AG04450 (cell line): ENCODE data around the gene HCRT. TPM values are rescaled to one million over a fixed set of nuclear protein-coding genes. Genes with fewer than 3 reads are reported as not detected.

ENCODE experiments used
- CTCF ChIA-PET: fragments of 300-600, 350-600 bp; formaldehyde crosslinking; extraction: SDS; loops from one replicate; lab custom pipeline; 2022; ENCODE audit warnings: antibody characterized with exemption, inconsistent platforms; lab: Charles Lee
- POLR2A ChIA-PET: fragments of 350-600 bp; formaldehyde crosslinking; extraction: SDS; loops from one replicate; lab custom pipeline; 2021; ENCODE audit warnings: antibody characterized with exemption, inconsistent platforms; lab: Yijun Ruan, JAX
- DNase-seq: peaks from one replicate; pipeline ENCODE4 v3.0.0-alpha.2; 2011; ENCODE audit warnings: low read depth, low spot score
- H3K27ac ChIP-seq: one replicate; pipeline ENCODE4 v1.5.1; 2012; ENCODE audit warnings: low read depth, low read length, control low read depth
- H3K27me3 ChIP-seq: one replicate; pipeline ENCODE4 v1.6.0; 2012; ENCODE audit warnings: low read length; ENCODE audit not compliant: control insufficient read depth, insufficient read depth
- H3K4me3 ChIP-seq: 2 replicates; pipeline ENCODE4 v1.5.1; 2011; ENCODE audit warnings: mild to moderate bottlenecking, low read depth, low read length, control low read depth
- H3K9me3 ChIP-seq: 2 replicates; pipeline ENCODE4 v1.5.1; 2012; ENCODE audit warnings: low read length; ENCODE audit not compliant: control insufficient read depth, insufficient read depth
- CTCF ChIP-seq: IDR thresholded peaks from 2 replicates; pipeline ENCODE4 v1.5.1; 2011; ENCODE audit warnings: low read depth, low read length, control low read depth, inconsistent platforms
- polyA minus RNA-seq: library from RNA; depleted of rRNA, polyadenylated mRNA; stranded (reverse); fragments of >200 nt; gene quantifications from 2 replicates; pipeline ENCODE4 v1.2.3, GENCODE V29; 2011; rRNA and poly(A)+ RNA removed
- polyA plus RNA-seq: library from polyadenylated mRNA; depleted of rRNA; stranded (reverse); fragments of >200 nt; gene quantifications from 2 replicates; pipeline ENCODE4 v1.2.3, GENCODE V29; 2011; rRNA removed

HCRT gene
- polyA plus RNA-seq (not detected in 2 replicates), polyA minus RNA-seq (not detected in 2 replicates)

GRCh38 chr17:42184713-42185620, at the start of gene HCRT:
Gene HCRT (minus strand): TSS chr17:42185452. CDS start chr17:42185365, 87 bp downstream.
- H3K4me3 ChIP-seq, result peak within 1 kb of the TSS; percentile 34
- CTCF ChIA-PET, result interaction anchor here (1.0 kb wide), 1 partner anchor 68 kb away, joined by 3 read pairs; no protein-coding TSS in a partner anchor
- H3K27me3 ChIP-seq, result peaks cover 23% of the 10 kb centered on the region
- TF ChIP-seq CTCF, result no peak
- POLR2A ChIA-PET, result no interaction called here
- H3K9me3 ChIP-seq, result peaks cover 4% of the 10 kb centered on the region; the same call in 1 of the 2 replicates
- H3K27ac ChIP-seq, result no peak within 1 kb of the TSS
- no peak for DNase-seq

GRCh38 chr17:42233994-42234393, 48.7 kb upstream of the HCRT start:
- POLR2A ChIA-PET, result no interaction called here
- Histone ChIP-seq H3K27me3 (no peaks in the 10 kb centered on the region), H3K27ac (no peak overlapping the region), H3K4me3 (no peak overlapping the region), H3K9me3 (no peaks in the 10 kb centered on the region)
- DNase-seq, result no peak
- CTCF ChIA-PET, result interaction anchor here (0.7 to 3.7 kb wide), 3 partner anchors 12 to 293 kb away, joined by 4 to 16 read pairs (median 5); no protein-coding TSS in a partner anchor
- TF ChIP-seq CTCF, result no peak

- H3K9me3 ChIP-seq, result no peaks in the 10 kb centered on the region
- no peak overlapping the region for H3K27ac ChIP-seq
- TF ChIP-seq CTCF, result no peak
- ChIA-PET CTCF (interaction anchor here (0.7 to 3.7 kb wide), 2 partner anchors 11 to 15 kb away, joined by 5 to 16 read pairs; no protein-coding TSS in a partner anchor), POLR2A (interaction anchor here (0.6 kb wide), 1 partner anchor 11 kb away, joined by 4 read pairs; no protein-coding TSS in a partner anchor)
- peak; percentile 21 for DNase-seq
- no peak overlapping the region for H3K4me3 ChIP-seq
- H3K27me3 ChIP-seq, result no peaks in the 10 kb centered on the region
These were observed 47.9 kb upstream of the HCRT start for GRCh38 chr17:42233156-42233555.

GRCh38 chr17:42230225-42230624, 45.0 kb upstream of the HCRT start:
- CTCF ChIA-PET, result interaction anchor here (3.7 kb wide), 1 partner anchor 8 kb away, joined by 16 read pairs; no protein-coding TSS in a partner anchor
- no peak overlapping the region for H3K27ac ChIP-seq
- no peak for TF ChIP-seq CTCF
- POLR2A ChIA-PET, result no interaction called here
- no peak for DNase-seq
- H3K9me3 ChIP-seq, result no peaks in the 10 kb centered on the region
- H3K27me3 ChIP-seq, result no peaks in the 10 kb centered on the region
- H3K4me3 ChIP-seq, result no peak overlapping the region
